ENCODE results near the gene COL11A1. TPM values are rescaled to one million over a fixed set of nuclear protein-coding genes. Genes with fewer than 3 reads are reported as not detected.

COL11A1 gene
- total RNA-seq, 1 experiment from 2014 or later = not detected

GRCh38 chr1:102899935-102900334 lies 208.4 kb downstream of the COL11A1 start:
- H3K27me3 ChIP-seq = no peaks in the 10 kb centered on the region
- no peaks in the 10 kb centered on the region for H3K9me3 ChIP-seq (replicated peaks)
- DNase-seq = no peak
- H3K4me3 ChIP-seq = no peak overlapping the region
- no peak overlapping the region for H3K27ac ChIP-seq
- H3K36me3 ChIP-seq = no peaks in the 10 kb centered on the region
- no peaks in the 10 kb centered on the region for H3K4me1 ChIP-seq

DNA sequence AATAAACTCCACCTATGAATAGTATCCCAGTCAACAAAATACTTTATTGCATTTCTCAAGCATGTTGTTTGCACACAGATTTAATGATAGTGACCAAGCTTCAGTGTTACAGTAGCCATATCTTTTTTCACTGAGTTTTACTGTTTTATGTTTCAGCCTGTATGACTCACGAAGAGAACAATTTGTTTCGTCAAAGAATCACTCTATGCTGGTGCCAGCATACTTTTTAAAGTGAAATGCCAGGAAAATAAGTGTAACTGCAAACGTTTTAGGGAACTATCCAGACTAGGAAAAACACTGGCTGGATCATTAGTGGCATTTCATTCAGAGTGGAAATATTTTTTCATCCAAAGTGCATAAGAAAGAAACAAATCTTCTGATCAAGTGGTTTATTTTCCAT lies 210.8 kb downstream of the COL11A1 start:
- no peaks in the 10 kb centered on the region for H3K9me3 ChIP-seq (replicated peaks)
- H3K4me3 ChIP-seq = no peak overlapping the region
- no peak overlapping the region for H3K27ac ChIP-seq
- no peaks in the 10 kb centered on the region for H3K4me1 ChIP-seq
- H3K36me3 ChIP-seq = no peaks in the 10 kb centered on the region
- H3K27me3 ChIP-seq = no peaks in the 10 kb centered on the region
- no peak for DNase-seq

GRCh38 chr1:102896771-102897170 lies 211.6 kb downstream of the COL11A1 start:
- H3K4me3 ChIP-seq = no peak overlapping the region
- DNase-seq = no peak
- no peaks in the 10 kb centered on the region for H3K9me3 ChIP-seq (replicated peaks)
- no peak overlapping the region for H3K27ac ChIP-seq
- no peaks in the 10 kb centered on the region for H3K4me1 ChIP-seq
- no peaks in the 10 kb centered on the region for H3K36me3 ChIP-seq
- no peaks in the 10 kb centered on the region for H3K27me3 ChIP-seq

GRCh38 chr1:102896286-102896685 lies 212.0 kb downstream of the COL11A1 start:
- Histone ChIP-seq H3K27me3 (no peaks in the 10 kb centered on the region), H3K4me1 (no peaks in the 10 kb centered on the region), H3K4me3 (no peak overlapping the region), H3K36me3 (no peaks in the 10 kb centered on the region), H3K9me3 (replicated peaks) (no peaks in the 10 kb centered on the region), H3K27ac (no peak overlapping the region)
- DNase-seq = no peak

- Histone ChIP-seq H3K27ac (no peak overlapping the region), H3K27me3 (no peaks in the 10 kb centered on the region), H3K4me3 (no peak overlapping the region), H3K4me1 (no peaks in the 10 kb centered on the region), H3K36me3 (no peaks in the 10 kb centered on the region), H3K9me3 (replicated peaks) (no peaks in the 10 kb centered on the region)
- no peak for DNase-seq
Measured at GRCh38 chr1:102891868-102892625, 216.3 kb downstream of the COL11A1 start.

DNA sequence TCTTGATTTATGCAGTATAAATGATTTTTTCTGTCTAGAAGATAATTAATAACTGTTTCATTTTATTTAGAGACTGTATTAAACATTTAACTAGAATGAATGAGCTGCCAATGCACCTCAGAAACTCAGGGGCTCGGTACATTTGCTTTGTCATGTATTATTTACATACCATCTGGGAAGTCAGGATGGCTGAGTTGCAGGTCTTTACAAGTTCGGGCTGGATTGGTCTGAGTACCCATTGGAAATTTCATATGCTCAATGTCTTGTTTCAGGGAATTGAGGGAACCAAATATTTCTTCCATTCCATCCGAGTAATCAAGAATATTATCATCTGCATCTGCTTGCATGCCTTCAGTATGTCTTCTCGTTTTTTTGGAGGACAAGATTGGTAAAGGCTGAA lies 221.7 kb downstream of the COL11A1 start:
- no peaks in the 10 kb centered on the region for H3K9me3 ChIP-seq (replicated peaks)
- DNase-seq = no peak
- H3K27ac ChIP-seq = no peak overlapping the region
- H3K4me1 ChIP-seq = no peaks in the 10 kb centered on the region
- no peaks in the 10 kb centered on the region for H3K27me3 ChIP-seq
- H3K36me3 ChIP-seq = no peaks in the 10 kb centered on the region
- H3K4me3 ChIP-seq = no peak overlapping the region

DNA sequence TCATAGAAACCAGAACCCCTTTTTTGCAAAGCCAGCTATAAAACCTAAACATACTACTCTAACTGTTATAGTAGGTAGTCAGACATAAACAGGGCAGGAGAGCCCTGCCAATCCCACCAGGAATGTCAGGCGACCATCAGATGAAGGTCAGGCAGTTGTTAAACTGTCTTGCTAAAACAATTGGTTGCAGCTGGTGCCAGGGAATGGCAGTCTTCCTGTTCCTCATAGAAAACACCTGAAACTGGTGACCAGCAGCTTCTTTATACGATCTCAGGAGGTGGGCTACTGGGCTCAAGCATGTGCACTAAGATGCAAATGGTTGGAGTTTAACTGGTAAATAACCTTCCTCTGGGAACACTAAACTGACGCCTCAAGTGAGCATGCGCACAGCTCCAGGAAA lies 224.1 kb downstream of the COL11A1 start:
- no peaks in the 10 kb centered on the region for H3K27me3 ChIP-seq
- H3K9me3 ChIP-seq (replicated peaks) = no peaks in the 10 kb centered on the region
- no peak overlapping the region for H3K27ac ChIP-seq
- H3K36me3 ChIP-seq = no peaks in the 10 kb centered on the region
- DNase-seq = no peak
- H3K4me1 ChIP-seq = no peaks in the 10 kb centered on the region
- no peak overlapping the region for H3K4me3 ChIP-seq

- H3K4me3 ChIP-seq = no peak overlapping the region
- H3K4me1 ChIP-seq = no peaks in the 10 kb centered on the region
- H3K27ac ChIP-seq = no peak overlapping the region
- H3K9me3 ChIP-seq (replicated peaks) = no peaks in the 10 kb centered on the region
- H3K36me3 ChIP-seq = no peaks in the 10 kb centered on the region
- no peak for DNase-seq
- no peaks in the 10 kb centered on the region for H3K27me3 ChIP-seq
Measured at GRCh38 chr1:102879439-102879993, 228.8 kb downstream of the COL11A1 start.

DNA sequence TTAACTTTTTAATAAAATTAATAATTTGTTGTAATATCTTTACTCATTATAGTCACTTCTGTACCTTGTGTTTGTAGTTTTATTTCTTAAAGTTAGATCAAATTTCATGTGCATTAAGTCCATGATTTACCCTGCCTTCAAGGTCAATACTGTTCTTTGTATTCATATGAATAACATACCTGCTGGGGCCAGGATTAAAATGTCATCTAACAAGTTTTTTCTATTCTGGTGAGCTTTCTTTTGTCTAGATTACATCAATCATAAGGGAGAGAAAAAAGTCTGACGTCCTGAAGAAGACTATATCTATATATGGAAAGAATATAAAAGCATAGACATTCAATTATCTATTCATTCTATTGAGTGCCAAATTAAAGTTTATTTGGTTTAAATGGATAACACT lies 232.6 kb downstream of the COL11A1 start:
- H3K36me3 ChIP-seq = no peaks in the 10 kb centered on the region
- no peak for DNase-seq

DNA sequence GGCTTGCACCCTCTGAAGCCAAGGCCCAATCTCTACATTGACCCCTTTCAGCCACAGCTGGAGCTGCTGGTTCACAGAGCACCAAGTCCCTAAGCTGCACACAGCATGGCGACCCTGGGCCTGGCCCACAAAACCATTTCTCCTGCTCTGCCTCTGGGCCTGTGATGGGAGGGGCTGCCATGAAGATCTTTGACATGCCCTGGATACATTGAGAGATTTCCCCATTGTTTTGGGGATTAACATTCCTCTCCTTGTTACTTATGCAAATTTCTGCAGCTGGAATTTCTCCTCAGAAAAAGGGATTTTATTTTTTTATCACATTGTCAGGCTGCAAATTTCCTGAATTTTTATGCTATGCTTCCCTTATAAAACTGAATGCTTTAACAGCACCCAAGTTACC lies 235.8 kb downstream of the COL11A1 start:
- no peaks in the 10 kb centered on the region for H3K36me3 ChIP-seq
- DNase-seq = no peak

More for the DNA sequence above, 232.6 kb downstream of the COL11A1 start:
- H3K9me3 ChIP-seq (replicated peaks) = no peaks in the 10 kb centered on the region
- no peaks in the 10 kb centered on the region for H3K27me3 ChIP-seq
- no peak overlapping the region for H3K27ac ChIP-seq
- H3K4me1 ChIP-seq = no peaks in the 10 kb centered on the region
- H3K4me3 ChIP-seq = no peak overlapping the region

GRCh38 chr1:102872097-102872496 lies 236.2 kb downstream of the COL11A1 start:
- H3K4me1 ChIP-seq = no peaks in the 10 kb centered on the region
- no peaks in the 10 kb centered on the region for H3K36me3 ChIP-seq
- H3K4me3 ChIP-seq = no peak overlapping the region
- no peaks in the 10 kb centered on the region for H3K9me3 ChIP-seq (replicated peaks)
- no peak for DNase-seq
- H3K27me3 ChIP-seq = no peaks in the 10 kb centered on the region
- no peak overlapping the region for H3K27ac ChIP-seq

More for the DNA sequence above, 235.8 kb downstream of the COL11A1 start:
- H3K27ac ChIP-seq = no peak overlapping the region
- no peaks in the 10 kb centered on the region for H3K4me1 ChIP-seq
- no peaks in the 10 kb centered on the region for H3K27me3 ChIP-seq
- H3K4me3 ChIP-seq = no peak overlapping the region
- no peaks in the 10 kb centered on the region for H3K9me3 ChIP-seq (replicated peaks)

DNA sequence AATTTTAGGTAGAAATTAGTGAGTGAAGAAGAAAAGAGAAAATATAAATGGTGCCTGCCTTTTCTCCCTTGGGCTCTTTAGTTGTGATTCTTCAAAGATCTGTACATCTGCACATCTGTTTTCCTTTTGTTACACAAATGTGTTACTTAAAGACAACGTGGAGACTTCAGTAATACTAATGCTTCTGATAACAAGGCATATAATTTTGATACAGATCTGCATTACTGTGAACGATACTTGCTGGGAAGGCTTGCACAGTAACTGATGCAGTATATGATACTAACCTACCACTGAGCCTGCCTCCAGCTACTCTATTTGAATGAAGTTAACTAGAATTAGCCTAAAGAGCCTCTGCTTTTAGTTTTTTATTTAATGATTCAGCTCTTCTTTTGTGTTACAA lies 244.6 kb downstream of the COL11A1 start:
- no peaks in the 10 kb centered on the region for H3K36me3 ChIP-seq
- DNase-seq = no peak
- H3K9me3 ChIP-seq (replicated peaks) = no peaks in the 10 kb centered on the region
- H3K4me3 ChIP-seq = no peak overlapping the region
- H3K4me1 ChIP-seq = no peaks in the 10 kb centered on the region
- no peak overlapping the region for H3K27ac ChIP-seq
- H3K27me3 ChIP-seq = no peaks in the 10 kb centered on the region; the same call in 1 of the 2 replicates

GRCh38 chr1:102861247-102861646 lies 247.1 kb downstream of the COL11A1 start:
- no peaks in the 10 kb centered on the region; the same call in 1 of the 2 replicates for H3K27me3 ChIP-seq
- H3K36me3 ChIP-seq = no peaks in the 10 kb centered on the region
- no peak overlapping the region for H3K27ac ChIP-seq
- H3K9me3 ChIP-seq (replicated peaks) = no peaks in the 10 kb centered on the region
- no peaks in the 10 kb centered on the region for H3K4me1 ChIP-seq
- H3K4me3 ChIP-seq = no peak overlapping the region
- no peak for DNase-seq

- Histone ChIP-seq H3K4me1 (no peaks in the 10 kb centered on the region), H3K36me3 (no peaks in the 10 kb centered on the region), H3K9me3 (replicated peaks) (no peaks in the 10 kb centered on the region), H3K4me3 (no peak overlapping the region), H3K27me3 (no peaks in the 10 kb centered on the region), H3K27ac (no peak overlapping the region)
- DNase-seq = no peak
Measured at GRCh38 chr1:102858695-102859094, 249.6 kb downstream of the COL11A1 start.

DNA sequence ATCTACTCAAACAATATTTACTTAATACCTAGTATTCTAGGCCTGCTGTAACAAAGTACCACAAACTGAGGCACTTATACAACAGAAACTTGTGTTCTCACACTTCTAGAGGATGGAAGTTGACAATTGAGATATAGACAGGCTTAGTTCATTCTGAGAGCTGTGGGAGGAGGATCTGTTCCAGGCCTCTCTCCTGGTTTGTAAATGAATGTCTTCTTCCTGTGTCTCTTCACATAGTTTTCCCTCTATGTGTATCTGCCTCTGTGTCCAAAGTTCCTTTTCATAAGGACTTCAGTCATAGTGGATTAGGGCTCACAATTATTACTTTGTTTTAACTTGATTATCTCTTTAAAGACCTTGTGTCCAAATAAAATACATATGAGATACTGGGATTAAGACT lies 251.1 kb downstream of the COL11A1 start:
- DNase-seq = no peak
- H3K36me3 ChIP-seq = no peaks in the 10 kb centered on the region
- H3K9me3 ChIP-seq (replicated peaks) = no peaks in the 10 kb centered on the region
- no peak overlapping the region for H3K4me3 ChIP-seq
- H3K27me3 ChIP-seq = no peaks in the 10 kb centered on the region
- no peaks in the 10 kb centered on the region for H3K4me1 ChIP-seq
- H3K27ac ChIP-seq = no peak overlapping the region

- H3K27ac ChIP-seq = no peak overlapping the region
- H3K36me3 ChIP-seq = no peaks in the 10 kb centered on the region
- H3K9me3 ChIP-seq (replicated peaks) = no peaks in the 10 kb centered on the region
- H3K4me3 ChIP-seq = no peak overlapping the region
- DNase-seq = no peak
- H3K4me1 ChIP-seq = no peaks in the 10 kb centered on the region
- H3K27me3 ChIP-seq = no peaks in the 10 kb centered on the region
Measured at GRCh38 chr1:102853701-102854187, 254.6 kb downstream of the COL11A1 start.
